ENCODE measurements around the gene IPP. TPM values are rescaled to one million over a fixed set of nuclear protein-coding genes. Genes with fewer than 3 reads are reported as not detected.

The IPP gene
- total and polyA plus RNA-seq, 2 of the 8 experiments (the other 6 are each of a cell fraction or from before 2014, with no cell fraction given): 1.4 to 5.6 TPM

GRCh38 chr1:45787905-45788304 is 37.5 kb upstream of the IPP start (continued):
- TF ChIP-seq CHD7 (IDR thresholded peaks at IDR 0.05; ENCODE audit: insufficient replicate concordance, low read length) (no peak), KDM5A (IDR thresholded peaks at IDR 0.05; ENCODE audit: low read length) (no peak)
